Measurements from ENCODE around the gene MED15. TPM values are rescaled to one million over a fixed set of nuclear protein-coding genes. Genes with fewer than 3 reads are reported as not detected.
"Not testable (repeated sequence)": the region's sequence is repeated elsewhere in the genome, so short reads cannot be mapped to it uniquely, and the experiment has no call there.

MED15 gene
- total RNA-seq, 4 donors from 2014 or later = 30.6 to 62.3 (median 54.3) TPM

- no peak for ATAC-seq
- 75% methylated on average over 4 of the region's 15 CpGs; no CpG with 5 or more reads in 1 of the 2 donors for WGBS, 2 donors (ENCODE audit: low coverage in 1 of 2)
- H3K27me3 ChIP-seq = no peaks in the 10 kb centered on the region
- H3K9me3 ChIP-seq = no peaks in the 10 kb centered on the region
- H3K4me1 ChIP-seq = peaks cover 0 to 7% (median 0%) of the 10 kb centered on the region in 3 donors
- TF ChIP-seq, protein P1, sequence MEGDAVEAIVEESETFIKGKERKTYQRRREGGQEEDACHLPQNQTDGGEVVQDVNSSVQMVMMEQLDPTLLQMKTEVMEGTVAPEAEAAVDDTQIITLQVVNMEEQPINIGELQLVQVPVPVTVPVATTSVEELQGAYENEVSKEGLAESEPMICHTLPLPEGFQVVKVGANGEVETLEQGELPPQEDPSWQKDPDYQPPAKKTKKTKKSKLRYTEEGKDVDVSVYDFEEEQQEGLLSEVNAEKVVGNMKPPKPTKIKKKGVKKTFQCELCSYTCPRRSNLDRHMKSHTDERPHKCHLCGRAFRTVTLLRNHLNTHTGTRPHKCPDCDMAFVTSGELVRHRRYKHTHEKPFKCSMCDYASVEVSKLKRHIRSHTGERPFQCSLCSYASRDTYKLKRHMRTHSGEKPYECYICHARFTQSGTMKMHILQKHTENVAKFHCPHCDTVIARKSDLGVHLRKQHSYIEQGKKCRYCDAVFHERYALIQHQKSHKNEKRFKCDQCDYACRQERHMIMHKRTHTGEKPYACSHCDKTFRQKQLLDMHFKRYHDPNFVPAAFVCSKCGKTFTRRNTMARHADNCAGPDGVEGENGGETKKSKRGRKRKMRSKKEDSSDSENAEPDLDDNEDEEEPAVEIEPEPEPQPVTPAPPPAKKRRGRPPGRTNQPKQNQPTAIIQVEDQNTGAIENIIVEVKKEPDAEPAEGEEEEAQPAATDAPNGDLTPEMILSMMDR (IDR thresholded peaks at IDR 0.05) = no peak
- TF ChIP-seq POLR2A (IDR thresholded peaks at IDR 0.05) = no peak
- no peak for TF ChIP-seq POLR2AphosphoS5 (IDR thresholded peaks at IDR 0.05)
- H3K36me3 ChIP-seq = peaks cover 0 to 33% of the 10 kb centered on the region in 2 donors
- no peak overlapping the region for H3K4me3 ChIP-seq
- no peak overlapping the region for H3K27ac ChIP-seq
Measured at GRCh38 chr22:20589614-20590476, 82.4 kb downstream of the MED15 start.

GRCh38 chr22:20590477-20591294 is 83.3 kb downstream of the MED15 start:
- TF ChIP-seq, protein P1 (IDR thresholded peaks at IDR 0.05) = no peak
- TF ChIP-seq POLR2AphosphoS5 (IDR thresholded peaks at IDR 0.05) (no peak), POLR2A (IDR thresholded peaks at IDR 0.05) (no peak)
- Histone ChIP-seq H3K27me3 (no peaks in the 10 kb centered on the region), H3K36me3 (peaks cover 0 to 25% of the 10 kb centered on the region in 2 donors), H3K4me3 (no peak overlapping the region), H3K9me3 (no peaks in the 10 kb centered on the region), H3K4me1 (peaks cover 0 to 7% (median 0%) of the 10 kb centered on the region in 3 donors), H3K27ac (no peak overlapping the region)
- ATAC-seq = no peak
- WGBS, 2 donors (ENCODE audit: low coverage in 1 of 2) = 13% methylated on average over 1 of the region's 9 CpGs; no CpG with 5 or more reads in 1 of the 2 donors

GRCh38 chr22:20591295-20591645 is 83.9 kb downstream of the MED15 start:
- no peak for ATAC-seq
- Histone ChIP-seq H3K27me3 (no peaks in the 10 kb centered on the region), H3K27ac (no peak overlapping the region), H3K36me3 (peaks cover 0 to 19% of the 10 kb centered on the region in 2 donors), H3K9me3 (no peaks in the 10 kb centered on the region), H3K4me3 (no peak overlapping the region), H3K4me1 (peaks cover 0 to 7% (median 0%) of the 10 kb centered on the region in 3 donors)
- 90% methylated on average over 5 of the region's 10 CpGs; no CpG with 5 or more reads in 1 of the 2 donors for WGBS, 2 donors (ENCODE audit: low coverage in 1 of 2)
- TF ChIP-seq POLR2A (IDR thresholded peaks at IDR 0.05) (no peak), EP300 (IDR thresholded peaks at IDR 0.05) (no peak), POLR2AphosphoS5 (IDR thresholded peaks at IDR 0.05) (no peak)
- TF ChIP-seq, protein P1 (IDR thresholded peaks at IDR 0.05) = no peak

GRCh38 chr22:20591660-20592310 is 84.4 kb downstream of the MED15 start:
- H3K9me3 ChIP-seq = no peaks in the 10 kb centered on the region
- H3K4me1 ChIP-seq = peaks cover 0 to 7% (median 0%) of the 10 kb centered on the region in 3 donors
- no peak for TF ChIP-seq EP300 (IDR thresholded peaks at IDR 0.05)
- no peak for TF ChIP-seq POLR2A (IDR thresholded peaks at IDR 0.05)
- no peak for TF ChIP-seq POLR2AphosphoS5 (IDR thresholded peaks at IDR 0.05)
- TF ChIP-seq, protein P1 (IDR thresholded peaks at IDR 0.05) = no peak
- no peak overlapping the region for H3K4me3 ChIP-seq
- H3K27me3 ChIP-seq = no peaks in the 10 kb centered on the region
- H3K27ac ChIP-seq = no peak overlapping the region
- WGBS, 2 donors (ENCODE audit: low coverage in 1 of 2) = no CpG with 5 or more reads among the region's 28 CpGs
- H3K36me3 ChIP-seq = peaks cover 0 to 14% of the 10 kb centered on the region in 2 donors
- ATAC-seq = no peak

DNA sequence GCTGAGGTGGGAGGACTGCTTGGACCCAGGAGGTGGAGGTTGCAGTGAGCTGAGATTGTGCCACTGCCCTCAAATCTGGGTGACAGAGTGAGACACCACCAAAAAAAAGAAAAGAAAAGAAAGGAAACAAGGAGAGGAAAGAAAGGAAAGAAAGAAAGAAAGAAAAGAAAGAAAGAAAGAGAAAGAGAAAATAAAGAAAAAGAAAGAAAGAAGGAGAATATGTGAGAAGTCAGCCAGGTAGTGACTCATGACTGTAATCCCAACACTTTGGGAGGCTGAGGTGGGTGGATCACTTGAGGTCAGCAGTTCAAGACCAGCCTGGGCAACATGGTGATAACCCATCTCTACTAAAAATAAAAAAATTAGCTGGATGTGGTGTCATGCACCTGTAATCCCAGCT is 86.6 kb downstream of the MED15 start:
- ATAC-seq, H3K36me3 ChIP-seq, H3K27ac ChIP-seq, H3K9me3 ChIP-seq, H3K4me1 ChIP-seq, H3K27me3 ChIP-seq, H3K4me3 ChIP-seq: not testable (repeated sequence)

DNA sequence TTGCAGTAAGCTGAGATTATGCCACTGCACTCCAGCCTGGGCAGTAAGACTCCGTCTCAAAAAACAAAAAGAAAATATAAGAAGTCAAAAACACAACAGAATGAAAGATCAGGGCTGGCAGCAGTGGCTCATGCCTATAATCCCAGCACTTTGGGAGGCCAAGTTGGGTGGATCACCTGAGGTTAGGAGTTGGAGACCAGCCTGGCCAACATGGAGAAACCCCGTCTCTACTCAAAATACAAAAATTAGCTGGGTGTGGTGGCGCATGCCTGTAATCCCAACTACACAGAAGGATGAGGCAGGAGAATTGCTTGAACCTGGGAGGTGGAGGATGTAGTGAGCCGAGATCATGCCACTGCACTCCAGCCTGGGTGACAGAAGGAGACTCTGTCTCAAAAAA is 87.1 kb downstream of the MED15 start:
- WGBS, 2 donors (ENCODE audit: low coverage in 1 of 2) = 67 to 89% methylated on average over 2 to 4 of the region's 4 CpGs
- not testable (repeated sequence) for ATAC-seq, H3K27ac ChIP-seq, H3K4me1 ChIP-seq, H3K27me3 ChIP-seq, H3K4me3 ChIP-seq, H3K36me3 ChIP-seq, H3K9me3 ChIP-seq
